HG03565 (cell line): ENCODE data around the gene CACNB4.
"Not testable (repeated sequence)": the region's sequence is repeated elsewhere in the genome, so short reads cannot be mapped to it uniquely, and the experiment has no call there.

Experiments
- ATAC-seq: cut with Tn5 transposase; IDR thresholded peaks from one replicate; pipeline ENCODE4 v1.9.1; 2021; ENCODE audit warnings: mild to moderate bottlenecking, moderate library complexity; ENCODE audit not compliant: unreplicated experiment

CACNB4 gene

DNA sequence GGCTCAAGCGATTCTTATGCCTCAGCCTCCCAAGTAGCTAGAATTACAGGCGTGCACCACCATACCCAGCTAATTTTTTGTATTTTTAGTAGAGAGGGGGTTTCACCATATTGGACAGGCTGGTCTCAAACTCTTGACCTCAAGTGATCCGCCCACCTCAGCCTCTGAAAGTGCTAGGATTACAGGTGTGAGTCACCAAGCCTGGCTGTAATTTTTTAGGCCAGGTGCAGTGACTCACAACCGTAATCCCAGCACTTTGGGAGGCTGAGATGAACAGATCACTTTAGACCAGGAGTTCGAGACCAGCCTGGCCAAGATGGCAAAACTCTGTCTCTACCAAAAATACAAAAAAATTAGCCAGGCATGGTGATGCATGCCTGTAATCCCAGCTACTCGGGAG, 304.4 kb downstream of the CACNB4 start:
- ATAC-seq, result not testable (repeated sequence)

DNA sequence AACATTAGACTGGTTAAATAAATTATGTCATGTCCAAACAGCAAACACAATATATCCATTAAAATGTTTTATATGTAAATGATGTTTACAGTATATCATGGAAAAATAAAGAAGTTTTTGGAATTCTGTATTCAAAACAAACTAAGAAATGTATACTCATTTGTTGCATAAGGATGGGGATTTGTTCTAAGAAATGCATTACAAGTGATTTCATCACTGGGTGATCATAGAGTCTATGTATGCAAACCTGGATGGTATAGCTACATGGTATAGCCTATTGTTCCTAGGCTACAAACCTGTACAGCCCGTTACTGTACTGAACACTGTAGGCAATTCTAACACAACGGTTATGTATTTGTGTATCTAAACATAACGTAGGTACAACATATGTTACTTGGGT, 305.7 kb downstream of the CACNB4 start:
- ATAC-seq, result no peak

DNA sequence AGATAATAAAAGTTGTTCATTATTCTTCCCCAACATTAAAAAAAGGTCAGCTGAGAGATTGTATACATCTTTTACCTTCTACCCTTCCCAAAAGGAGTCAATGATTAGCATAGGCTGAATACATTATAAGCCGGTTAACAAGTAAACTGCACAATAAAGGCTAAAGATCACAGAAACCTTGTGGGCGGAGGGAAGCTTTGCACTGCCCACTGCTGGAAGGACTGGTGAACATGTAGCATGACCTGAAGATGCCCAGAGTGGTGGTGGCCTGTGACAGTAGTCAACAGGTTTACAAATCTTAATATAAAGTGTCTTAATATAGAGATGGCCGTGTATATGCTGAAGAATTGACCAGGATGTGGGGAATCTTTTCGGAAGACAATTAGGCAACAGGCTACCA, 306.3 kb downstream of the CACNB4 start:
- no peak for ATAC-seq

DNA sequence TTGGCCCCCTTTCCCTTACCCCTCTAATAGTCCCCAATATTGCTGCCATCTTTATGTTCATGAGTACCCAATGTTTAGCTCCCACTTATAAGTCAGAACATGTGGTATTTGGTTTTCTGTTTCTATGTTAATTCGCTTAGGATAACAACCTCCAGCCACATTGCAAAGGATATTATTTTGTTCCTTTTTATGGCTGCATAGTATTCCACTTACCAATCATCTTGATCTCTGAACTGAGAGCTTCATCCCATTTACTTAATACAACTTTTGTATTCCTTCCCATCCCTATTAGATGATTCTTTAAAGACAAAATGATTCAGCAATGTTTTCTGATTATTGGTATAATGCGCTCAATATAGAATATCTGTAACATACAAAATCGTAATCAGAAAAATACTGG, 307.3 kb downstream of the CACNB4 start:
- ATAC-seq, result no peak

DNA sequence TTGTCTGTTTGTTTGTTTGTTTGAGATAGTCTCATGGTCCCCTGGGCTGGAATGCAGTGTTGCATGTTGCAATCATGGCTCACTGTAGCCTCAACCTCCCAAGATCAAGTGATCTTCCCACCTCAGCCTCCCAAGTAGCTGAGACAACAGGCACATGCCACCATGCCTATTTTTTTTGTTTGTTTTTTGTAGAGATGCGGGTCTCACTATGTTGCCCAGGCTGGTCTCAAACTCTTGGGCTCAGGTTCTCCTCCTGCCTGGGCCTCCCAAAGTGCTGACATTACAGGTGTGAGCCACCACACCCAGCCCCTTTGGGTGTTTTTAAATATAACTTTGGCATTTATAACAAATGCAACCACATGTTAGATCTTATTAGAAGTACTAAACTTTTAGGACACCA, 308.2 kb downstream of the CACNB4 start:
- no peak for ATAC-seq

DNA sequence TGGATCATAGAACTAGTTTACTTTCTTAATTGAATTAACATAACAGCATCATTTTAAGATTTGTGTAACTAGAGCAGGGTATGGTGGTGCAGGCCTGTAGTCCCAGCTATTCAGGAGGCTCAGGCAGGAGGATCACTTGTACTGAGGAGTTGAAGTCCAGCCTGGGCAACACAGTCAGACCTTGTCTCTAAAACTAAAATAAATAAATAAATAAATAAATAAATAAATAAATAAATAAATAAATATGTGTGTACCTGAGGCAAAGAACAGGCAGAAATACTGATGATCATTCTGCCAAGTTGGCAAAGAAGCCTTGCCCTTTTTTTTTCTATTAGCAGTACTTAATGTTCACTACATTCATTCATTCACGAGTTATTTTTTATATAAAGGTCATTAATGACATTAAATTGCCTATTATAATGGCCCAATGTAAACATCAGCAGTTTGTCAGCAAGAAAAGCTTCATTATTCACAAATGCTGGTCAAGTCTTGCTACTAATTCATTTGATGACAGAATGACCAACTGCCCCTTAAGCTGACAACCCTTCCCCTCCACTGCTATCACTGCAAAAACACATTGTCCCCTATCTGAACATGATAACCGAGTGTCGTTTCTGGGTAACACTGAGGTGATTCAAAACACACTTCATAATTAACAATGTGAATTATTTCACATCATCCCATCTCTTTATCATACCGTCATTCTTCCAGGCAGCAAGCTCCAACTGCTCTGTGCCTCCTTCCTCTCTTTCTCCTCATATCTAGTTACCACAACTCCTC, 309.6 kb downstream of the CACNB4 start:
- ATAC-seq, result no peak

DNA sequence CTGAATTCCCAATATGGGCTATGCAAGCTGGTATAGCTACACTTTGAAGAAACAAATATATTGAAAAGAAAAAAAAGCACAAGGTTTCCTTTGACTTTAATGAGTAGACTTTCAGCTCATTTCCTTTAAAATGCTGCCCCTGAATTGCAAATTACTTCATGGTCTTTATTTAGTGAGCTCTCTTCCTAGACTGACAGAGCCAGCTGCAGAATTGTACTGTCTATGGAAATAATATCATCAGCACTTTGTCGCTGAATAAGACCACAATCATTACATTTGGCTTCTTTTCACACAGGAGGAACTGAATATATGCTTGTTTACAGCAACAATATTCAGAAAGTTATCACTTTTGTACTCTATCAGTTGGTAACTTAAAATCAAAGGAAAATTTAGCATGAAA, 312.4 kb downstream of the CACNB4 start:
- ATAC-seq, result no peak

DNA sequence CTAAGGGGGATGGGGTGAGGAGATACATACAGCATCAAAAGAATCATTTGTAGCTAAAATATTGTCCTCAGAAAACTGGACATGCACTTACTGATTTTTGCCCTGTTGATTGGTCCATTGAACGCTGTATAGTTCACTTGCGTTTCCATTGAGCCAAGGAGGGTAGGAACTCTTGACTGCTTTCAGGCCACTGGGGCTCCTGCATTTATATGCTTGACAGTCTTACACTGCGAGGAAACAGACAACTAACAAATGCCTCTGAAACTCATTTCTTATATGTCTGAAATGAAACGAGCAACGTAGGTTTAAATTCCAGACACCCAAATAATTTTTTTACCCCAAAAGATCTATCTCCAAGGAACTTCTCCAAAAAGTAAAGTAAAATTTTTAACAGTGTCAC, 312.8 kb downstream of the CACNB4 start:
- no peak for ATAC-seq

DNA sequence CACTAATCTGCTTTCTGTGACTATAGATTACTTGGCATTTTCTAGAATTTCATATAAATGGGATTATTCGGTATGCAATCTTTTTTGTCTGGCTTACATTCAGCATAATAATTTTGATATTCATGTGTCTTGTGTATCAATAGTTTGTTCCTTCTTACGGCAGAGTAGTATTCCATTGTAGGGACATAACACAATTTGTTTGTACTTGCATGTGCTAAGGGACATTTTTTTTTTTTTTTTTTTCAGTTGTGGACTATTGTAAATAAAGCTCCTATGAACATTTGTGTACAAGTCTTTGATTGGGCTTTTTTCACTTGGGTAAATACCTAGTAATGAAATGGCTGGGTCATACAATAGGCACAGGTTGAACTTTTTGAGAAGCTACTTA, 315.7 kb downstream of the CACNB4 start:
- ATAC-seq, result no peak
